Aorta (tissue), 5 donors: ENCODE data around the gene PAPLN. TPM values are rescaled to one million over a fixed set of nuclear protein-coding genes. Genes with fewer than 3 reads are reported as not detected.
A peak's percentile ranks its signal among the peaks of the same experiment; 100 is the strongest.

ENCODE experiments used
- ATAC-seq: fragments of 200-7000 bp; cut with Tn5 transposase; one replicate; pipeline ENCODE4 v1.9.1; 2022; ENCODE audit warnings: moderate library complexity; ENCODE audit not compliant: low FRiP score
- DNase-seq, 2 donors: peaks; one replicate each; pipeline ENCODE4 v3.0.0-alpha.2; 2020
- H3K27ac ChIP-seq, 2 donors: one replicate each; pipeline ENCODE4 v1.5.1; 2013; ENCODE audit warnings: low read length in 2 of 2, mild to moderate bottlenecking in 2 of 2, moderate library complexity in 2 of 2, control low read depth in 1 of 2, inconsistent platforms in 1 of 2, low read depth in 1 of 2
- H3K27me3 ChIP-seq, 2 donors: one replicate each; pipeline ENCODE4 v1.6.1; 2013; ENCODE audit warnings: control low read depth in 1 of 2, low read length in 1 of 2, mild to moderate bottlenecking in 1 of 2, moderate library complexity in 1 of 2; ENCODE audit not compliant: insufficient read depth in 2 of 2, control insufficient read depth in 1 of 2
- H3K36me3 ChIP-seq, 2 donors: one replicate each; pipeline ENCODE4 v1.6.1; 2013; ENCODE audit warnings: control low read depth in 1 of 2, low read length in 1 of 2, mild to moderate bottlenecking in 1 of 2; ENCODE audit not compliant: insufficient read depth in 2 of 2, control insufficient read depth in 1 of 2
- H3K4me1 ChIP-seq, 2 donors: one replicate each; pipeline ENCODE4 v1.6.1; 2013; ENCODE audit warnings: low read length in 2 of 2, control low read depth in 1 of 2, mild to moderate bottlenecking in 1 of 2, moderate library complexity in 1 of 2; ENCODE audit not compliant: insufficient read depth in 2 of 2, control insufficient read depth in 1 of 2
- H3K4me3 ChIP-seq, 2 donors: one replicate each; pipeline ENCODE4 v1.5.1; 2013; ENCODE audit warnings: low read length in 2 of 2, control low read depth in 1 of 2, mild to moderate bottlenecking in 1 of 2
- H3K9me3 ChIP-seq: one replicate; pipeline ENCODE4 v1.6.1; 2013; ENCODE audit warnings: mild to moderate bottlenecking, low read length; ENCODE audit not compliant: control insufficient read depth
- WGBS, 2 donors: extraction: QIAGEN DNeasy Blood & Tissue Kit; methylation state at CpG; one replicate each; pipeline ENCODE4 v1.1.7; 2013; 5-methylcytosine and 5-hydroxymethylcytosine counted together
- intact Hi-C, 2 donors: fragments of 100-400 bp; cut with DNase I; formaldehyde crosslinking; loops; one replicate each; pipeline versions ENCODE4 v1.14.2 to v1.15.0; 2022
- polyA plus RNA-seq, 2 donors: library from polyadenylated mRNA; stranded (reverse); fragments of 200-250 nt; gene quantifications; one replicate each; pipeline ENCODE4 v1.2.3, GENCODE V29; 2013
- total RNA-seq, 2 donors: library from RNA; stranded (reverse); fragmentation: NEBNext Ultra II Directional; extraction: Animal tissue kit (Norgen Biotek cat#: 25700); gene quantifications; one replicate each; pipeline ENCODE4 v1.2.1, GENCODE V29; 2021
- donor health status: healthy with polysubstance abuse.
- donor health status: Bipolar disorder and iron deficiency.
- donor health status: DM: no; HTN: no; CAD: no.
- donor health status: DM: no; HTN: no; CAD: no.
- donor health status: DM: yes; HTN: yes; CAD: no.

The PAPLN gene
- total and polyA plus RNA-seq, 4 donors, result 3.1 to 21.4 (median 7.8) TPM

- Histone ChIP-seq H3K4me3 (no peak overlapping the region), H3K36me3 (peaks cover 0 to 5% of the 10 kb centered on the region in 2 donors), H3K27me3 (no peaks in the 10 kb centered on the region), H3K27ac (no peak overlapping the region), H3K9me3 (no peaks in the 10 kb centered on the region), H3K4me1 (no peaks in the 10 kb centered on the region)
- intact Hi-C loops, result no loop called here
- no peak for DNase-seq
- 81 to 91% methylated on average over 4 of the region's 4 CpGs for WGBS, 2 donors
- no peak for ATAC-seq
Measured at GRCh38 chr14:73225496-73225895, 11.8 kb upstream of the PAPLN start.

GRCh38 chr14:73227812-73228781 is 9.2 kb upstream of the PAPLN start:
- intact Hi-C loops, result no loop called here
- Histone ChIP-seq H3K9me3 (no peaks in the 10 kb centered on the region), H3K4me1 (no peaks in the 10 kb centered on the region), H3K27me3 (no peaks in the 10 kb centered on the region), H3K27ac (no peak overlapping the region), H3K36me3 (peaks cover 0 to 2% of the 10 kb centered on the region in 2 donors), H3K4me3 (no peak overlapping the region)
- 36 to 38% methylated on average over 25 of the region's 25 CpGs for WGBS, 2 donors
- ATAC-seq (peak; percentile 61), DNase-seq (peak; percentile 76 to 79)

DNA sequence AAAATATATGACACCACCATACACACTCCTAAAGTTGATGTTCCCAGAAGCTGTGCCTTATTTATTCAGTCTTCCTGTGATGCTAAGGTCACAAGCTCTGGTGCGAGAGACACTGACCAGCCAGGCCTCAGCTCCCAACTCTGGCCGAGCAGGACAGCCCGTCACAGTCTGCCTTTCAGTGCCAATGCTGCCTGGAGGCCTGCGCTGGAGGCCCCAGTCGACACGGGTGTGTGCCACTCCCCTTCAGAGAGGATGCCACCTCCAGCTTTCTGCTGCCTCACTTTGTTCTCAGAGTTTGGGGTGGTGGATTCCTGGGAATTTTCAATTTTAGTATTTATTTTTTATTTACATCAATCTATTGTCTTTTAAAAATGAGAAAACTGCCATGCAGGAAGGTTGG is 7.3 kb upstream of the PAPLN start:
- intact Hi-C loops, result no loop called here
- no peaks in the 10 kb centered on the region for H3K4me1 ChIP-seq
- no peaks in the 10 kb centered on the region for H3K36me3 ChIP-seq
- H3K9me3 ChIP-seq, result no peaks in the 10 kb centered on the region
- DNase-seq (peak in 1 of 2 donors; percentile 61), ATAC-seq (no peak)
- 95 to 96% methylated on average over 6 of the region's 6 CpGs for WGBS, 2 donors
- H3K27ac ChIP-seq, result no peak overlapping the region
- H3K4me3 ChIP-seq, result no peak overlapping the region
- no peaks in the 10 kb centered on the region for H3K27me3 ChIP-seq

GRCh38 chr14:73231981-73232851 is 5.1 kb upstream of the PAPLN start:
- DNase-seq (peak in 1 of 2 donors; percentile 67), ATAC-seq (no peak)
- no peaks in the 10 kb centered on the region for H3K4me1 ChIP-seq
- no peaks in the 10 kb centered on the region for H3K9me3 ChIP-seq
- no peak overlapping the region for H3K27ac ChIP-seq
- intact Hi-C loops, result no loop called here
- H3K4me3 ChIP-seq, result no peak overlapping the region
- no peaks in the 10 kb centered on the region for H3K27me3 ChIP-seq
- H3K36me3 ChIP-seq, result no peaks in the 10 kb centered on the region
- 72 to 79% methylated on average over 19 of the region's 19 CpGs for WGBS, 2 donors

- no peak overlapping the region for H3K4me3 ChIP-seq
- H3K4me1 ChIP-seq, result no peaks in the 10 kb centered on the region
- no peaks in the 10 kb centered on the region for H3K27me3 ChIP-seq
- intact Hi-C loops, result no loop called here
- no peaks in the 10 kb centered on the region for H3K36me3 ChIP-seq
- WGBS, 2 donors, result 77% methylated on average over 8 of the region's 8 CpGs
- H3K27ac ChIP-seq, result no peak overlapping the region
- no peak for ATAC-seq
- no peaks in the 10 kb centered on the region for H3K9me3 ChIP-seq
- DNase-seq, result peak in 1 of 2 donors; percentile 51
Measured at GRCh38 chr14:73232984-73233383, 4.3 kb upstream of the PAPLN start.

- intact Hi-C loops, result no loop called here
Measured at GRCh38 chr14:73233564-73233963, 3.7 kb upstream of the PAPLN start.

DNA sequence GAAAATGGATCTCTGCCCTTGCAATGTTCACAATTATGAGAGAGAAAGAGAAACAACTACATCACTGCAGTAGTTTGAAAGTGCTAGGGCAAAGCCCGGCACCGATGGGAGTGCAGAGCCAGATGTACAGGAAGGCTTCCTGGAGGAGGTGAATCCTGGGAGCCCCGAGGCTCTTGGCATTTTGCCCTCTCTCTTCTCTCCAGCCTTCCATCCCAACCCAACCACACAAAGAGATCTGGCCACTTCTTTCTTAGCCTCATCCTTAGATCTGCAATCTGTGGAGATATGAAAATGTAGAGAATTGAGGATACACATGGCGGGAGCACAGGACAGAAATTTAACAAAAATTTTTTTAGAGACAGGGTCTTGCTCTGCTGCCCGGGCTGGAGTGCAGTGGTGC is 3.3 kb upstream of the PAPLN start:
- H3K4me1 ChIP-seq, result no peaks in the 10 kb centered on the region
- ATAC-seq, result no peak
- no peaks in the 10 kb centered on the region for H3K36me3 ChIP-seq
- H3K27me3 ChIP-seq, result no peaks in the 10 kb centered on the region
- H3K9me3 ChIP-seq, result no peaks in the 10 kb centered on the region
- WGBS, 2 donors, result 79 to 85% methylated on average over 5 of the region's 5 CpGs
- no peak overlapping the region for H3K4me3 ChIP-seq
- H3K27ac ChIP-seq, result no peak overlapping the region
- intact Hi-C loops, result no loop called here
- DNase-seq, result peak in 1 of 2 donors; percentile 27

More at GRCh38 chr14:73233564-73233963, 3.7 kb upstream of the PAPLN start:
- Histone ChIP-seq H3K27me3 (no peaks in the 10 kb centered on the region), H3K4me3 (no peak overlapping the region), H3K27ac (no peak overlapping the region), H3K36me3 (no peaks in the 10 kb centered on the region), H3K4me1 (no peaks in the 10 kb centered on the region), H3K9me3 (no peaks in the 10 kb centered on the region)
- 86 to 88% methylated on average over 10 of the region's 10 CpGs for WGBS, 2 donors
- peak in 1 of 2 donors; percentile 45 for DNase-seq
- no peak for ATAC-seq

- intact Hi-C loops, result no loop called here
- Histone ChIP-seq H3K27ac (no peak overlapping the region), H3K4me1 (no peaks in the 10 kb centered on the region), H3K4me3 (no peak overlapping the region), H3K27me3 (no peaks in the 10 kb centered on the region), H3K9me3 (no peaks in the 10 kb centered on the region), H3K36me3 (no peaks in the 10 kb centered on the region)
- WGBS, 2 donors, result 81 to 83% methylated on average over 11 of the region's 11 CpGs
- ATAC-seq (no peak), DNase-seq (peak in 1 of 2 donors; percentile 44)
Measured at GRCh38 chr14:73234586-73235394, 2.5 kb upstream of the PAPLN start.
